ENCODE data around the gene CDH13.

CDH13 gene

GRCh38 chr16:83843657-83844056 is 1216.9 kb downstream of the CDH13 start:
- no peak for DNase-seq (ENCODE audit: low read depth)

GRCh38 chr16:83845263-83845662 is 1218.5 kb downstream of the CDH13 start:
- no peak for DNase-seq (ENCODE audit: low read depth)

- no peak for DNase-seq (ENCODE audit: low read depth)
Measured at GRCh38 chr16:83847371-83848225, 1220.8 kb downstream of the CDH13 start.

GRCh38 chr16:83849421-83849820 is 1222.7 kb downstream of the CDH13 start:
- no peak for DNase-seq (ENCODE audit: low read depth)

Data from non-pigmented ciliary epithelial cell (primary cell).